H1 (cell line): ENCODE data around the gene APBA2. TPM values are rescaled to one million over a fixed set of nuclear protein-coding genes. Genes with fewer than 3 reads are reported as not detected.

Experiments used
- CTCF ChIA-PET: fragments of 300-600 bp; sonication (Branson Sonifier 250); formaldehyde crosslinking; loops from one replicate; lab custom pipeline; 2021; ENCODE audit not compliant: partially characterized antibody; lab: Charles Lee
- POLR2A ChIA-PET: fragments of 300-600 bp; sonication (Branson Sonifier 250); formaldehyde crosslinking; loops from one replicate; lab custom pipeline; 2021; ENCODE audit warnings: inconsistent platforms; ENCODE audit not compliant: partially characterized antibody; lab: Charles Lee
- DNase-seq, 2 experiments: peaks; one replicate each; pipeline versions ENCODE4 v3.0.0 to v3.0.0-alpha.2; 2010 to 2022; ENCODE audit warnings: low spot score in 2 of 2, low read depth in 1 of 2, mixed read lengths in 1 of 2
- FAIRE-seq: peaks from 2 replicates; lab custom pipeline; 2011; peaks lifted over from hg19 to GRCh38; lab: Jason Lieb, UNC
- H2AFZ ChIP-seq: 2 replicates; pipeline ENCODE4 v1.8.1; 2012; ENCODE audit warnings: low read length, inconsistent platforms
- H2AK5ac ChIP-seq: 2 replicates; pipeline ENCODE4 v1.6.1; 2013; ENCODE audit warnings: low read depth, low read length
- H2BK120ac ChIP-seq: replicated peaks from 2 replicates; pipeline ENCODE3; 2013; ENCODE audit warnings: low read depth, low read length, inconsistent platforms
- H2BK12ac ChIP-seq: 2 replicates; pipeline ENCODE4 v1.6.1; 2013; ENCODE audit warnings: low read depth, low read length
- H2BK15ac ChIP-seq: 2 replicates; pipeline ENCODE4 v1.6.1; 2013; ENCODE audit warnings: low read length
- H2BK20ac ChIP-seq: 2 replicates; pipeline ENCODE4 v1.6.1; 2013; ENCODE audit warnings: low read length
- H2BK5ac ChIP-seq: 2 replicates; pipeline ENCODE4 v1.6.1; 2013; ENCODE audit warnings: low read depth, low read length
- H3K14ac ChIP-seq: 2 replicates; pipeline ENCODE4 v1.6.1; 2013; ENCODE audit warnings: inconsistent platforms; ENCODE audit not compliant: insufficient read length
- H3K18ac ChIP-seq: 2 replicates; pipeline ENCODE4 v1.6.1; 2013; ENCODE audit warnings: low read length; ENCODE audit errors: extremely low read depth
- H3K23ac ChIP-seq: 2 replicates; pipeline ENCODE4 v1.6.1; 2013; ENCODE audit warnings: inconsistent platforms; ENCODE audit not compliant: insufficient read length
- H3K23me2 ChIP-seq: 2 replicates; pipeline ENCODE4 v1.6.1; 2013; ENCODE audit warnings: low read depth, low read length
- H3K27ac ChIP-seq: 2 replicates; pipeline ENCODE4 v1.6.1; 2011; ENCODE audit warnings: low read depth, low read length, inconsistent platforms
- H3K27me3 ChIP-seq, 4 experiments: replicated peaks in 1 of 4; 1 replicate in 1 of 4; 2 replicates in 3 of 4; pipeline versions ENCODE4 v1.6.1 to v1.8.1; 2011 to 2013; ENCODE audit warnings: low read length in 3 of 4, mild to moderate bottlenecking in 3 of 4, inconsistent platforms in 2 of 4, mixed read lengths in 2 of 4, moderate library complexity in 1 of 4; ENCODE audit not compliant: control insufficient read depth in 3 of 4, insufficient read depth in 3 of 4; ENCODE audit errors: extremely low read depth in 1 of 4
- H3K36me3 ChIP-seq, 4 experiments: 2 replicates each; pipeline versions ENCODE4 v1.6.1 to v1.8.1; 2011 to 2013; ENCODE audit warnings: mild to moderate bottlenecking in 4 of 4, low read length in 3 of 4, moderate library complexity in 2 of 4, control low read depth in 1 of 4, inconsistent platforms in 1 of 4; ENCODE audit not compliant: insufficient read depth in 4 of 4, control insufficient read depth in 2 of 4
- H3K4ac ChIP-seq: replicated peaks from 2 replicates; pipeline ENCODE3; 2013; ENCODE audit warnings: low read length, low read depth, mixed read lengths, inconsistent platforms; ENCODE audit not compliant: insufficient read length
- H3K4me1 ChIP-seq, 4 experiments: replicated peaks in 1 of 4; 1 replicate in 1 of 4; 2 replicates in 3 of 4; pipeline versions ENCODE4 v1.6.1 to v1.8.1; 2011 to 2013; ENCODE audit warnings: low read length in 3 of 4, inconsistent platforms in 2 of 4, mixed read lengths in 1 of 4; ENCODE audit not compliant: insufficient read depth in 4 of 4, control insufficient read depth in 3 of 4
- H3K4me2 ChIP-seq, 2 experiments: 2 replicates each; pipeline versions ENCODE4 v1.6.1 to v1.8.1; 2011 to 2013; ENCODE audit warnings: low read depth in 2 of 2, low read length in 2 of 2, control low read depth in 1 of 2, inconsistent platforms in 1 of 2, mild to moderate bottlenecking in 1 of 2; ENCODE audit not compliant: insufficient read depth in 1 of 2
- H3K4me3 ChIP-seq, 4 experiments: fragments of 200-600, 300-600 bp in 1 of 4; sonication (generic), shearing (Covaris generic), sonication (Bioruptor Twin) in 1 of 4; 2 replicates each; pipeline versions ENCODE4 v1.5.1 to v1.8.1; 2011 to 2016; ENCODE audit warnings: low read length in 4 of 4, low read depth in 3 of 4, control low read depth in 2 of 4, inconsistent platforms in 2 of 4, mild to moderate bottlenecking in 2 of 4, mixed read lengths in 1 of 4, moderate library complexity in 1 of 4; ENCODE audit not compliant: insufficient read depth in 2 of 4; ENCODE audit errors: extremely low read depth in 1 of 4
- H3K56ac ChIP-seq: replicated peaks from 2 replicates; pipeline ENCODE3; 2013; ENCODE audit warnings: low read depth, mild to moderate bottlenecking, mixed read lengths, low read length, inconsistent platforms; ENCODE audit not compliant: insufficient read length
- H3K79me1 ChIP-seq: 2 replicates; pipeline ENCODE4 v1.6.1; 2013; ENCODE audit warnings: low read depth, low read length, control low read depth
- H3K79me2 ChIP-seq, 2 experiments: 2 replicates each; pipeline versions ENCODE4 v1.6.1 to v1.8.1; 2012 to 2013; ENCODE audit warnings: low read length in 2 of 2, mild to moderate bottlenecking in 2 of 2, inconsistent platforms in 1 of 2; ENCODE audit not compliant: insufficient read depth in 2 of 2, control insufficient read depth in 1 of 2
- H3K9ac ChIP-seq, 4 experiments: replicated peaks in 1 of 4; 1 replicate in 1 of 4; 2 replicates in 3 of 4; pipeline versions ENCODE4 v1.6.1 to v1.8.1; 2011 to 2013; ENCODE audit warnings: low read depth in 3 of 4, low read length in 3 of 4, control low read depth in 2 of 4, mild to moderate bottlenecking in 2 of 4, moderate library complexity in 2 of 4, inconsistent platforms in 1 of 4; ENCODE audit errors: extremely low read depth in 1 of 4
- H3K9me3 ChIP-seq, 2 experiments: 2 replicates each; pipeline versions ENCODE4 v1.6.1 to v1.8.1; 2012 to 2013; ENCODE audit warnings: mild to moderate bottlenecking in 2 of 2, moderate library complexity in 2 of 2, control low read depth in 1 of 2, inconsistent platforms in 1 of 2, low read depth in 1 of 2, low read length in 1 of 2, mixed read lengths in 1 of 2; ENCODE audit not compliant: insufficient read depth in 2 of 2
- H4K20me1 ChIP-seq, 2 experiments: replicated peaks in 1 of 2; 2 replicates each; pipeline versions ENCODE3 to v1.8.1; 2011 to 2013; ENCODE audit warnings: inconsistent platforms in 2 of 2, low read length in 2 of 2, mild to moderate bottlenecking in 1 of 2; ENCODE audit not compliant: insufficient read depth in 2 of 2, control insufficient read depth in 1 of 2
- H4K5ac ChIP-seq: 2 replicates; pipeline ENCODE4 v1.6.1; 2013; ENCODE audit warnings: low read length, low read depth, mixed read lengths, inconsistent platforms; ENCODE audit not compliant: insufficient read length
- H4K8ac ChIP-seq: 2 replicates; pipeline ENCODE4 v1.8.0; 2013; ENCODE audit warnings: mild to moderate bottlenecking, moderate library complexity, low read length, inconsistent platforms; ENCODE audit not compliant: insufficient read depth; ENCODE audit errors: extremely low read depth
- H4K91ac ChIP-seq: replicated peaks from 2 replicates; pipeline ENCODE3; 2013; ENCODE audit warnings: low read length, mixed read lengths, inconsistent platforms; ENCODE audit not compliant: insufficient read length
- BRCA1 ChIP-seq: IDR thresholded peaks from 2 replicates; pipeline ENCODE4 v1.6.1; 2012; ENCODE audit warnings: low read depth, low read length, improper control_type of control experiment
- CHD1 ChIP-seq: IDR thresholded peaks from 2 replicates; pipeline ENCODE4 v1.6.1; 2012; ENCODE audit warnings: low read depth, low read length, improper control_type of control experiment
- FOSL1 ChIP-seq: IDR thresholded peaks from 2 replicates; pipeline ENCODE4 v1.6.1; 2011; ENCODE audit warnings: mild to moderate bottlenecking, low read depth, low read length, moderate library complexity; ENCODE audit not compliant: insufficient read depth
- KDM1A ChIP-seq: fragments of 200-600, 300-600 bp; sonication (generic); IDR thresholded peaks from 2 replicates; pipeline ENCODE4 v1.7.1; 2016; ENCODE audit warnings: mild to moderate bottlenecking, low read length, borderline replicate concordance
- KDM4A ChIP-seq: IDR thresholded peaks from one replicate; pipeline ENCODE4 v1.7.1; 2012; ENCODE audit warnings: low read depth, mild to moderate bottlenecking, moderate library complexity, low read length, inconsistent platforms; ENCODE audit not compliant: severe bottlenecking
- SIN3A ChIP-seq, 2 experiments: IDR thresholded peaks in 1 of 2; conservative IDR thresholded peaks in 1 of 2; 2 replicates each; pipeline ENCODE4 v1.6.1; 2011 to 2012; ENCODE audit warnings: low read length in 2 of 2, improper control_type of control experiment in 1 of 2, low read depth in 1 of 2, mild to moderate bottlenecking in 1 of 2
- SIX5 ChIP-seq: IDR thresholded peaks from 2 replicates; pipeline ENCODE4 v1.6.1; 2011; ENCODE audit warnings: mild to moderate bottlenecking, low read depth, low read length
- SP1 ChIP-seq: IDR thresholded peaks from 2 replicates; pipeline ENCODE4 v1.6.1; 2011; ENCODE audit warnings: low read depth, low read length
- SUZ12 ChIP-seq: fragments of 200-600 bp; sonication (generic); IDR thresholded peaks from 2 replicates; pipeline ENCODE4 v1.6.1; 2012; ENCODE audit warnings: mild to moderate bottlenecking, inconsistent platforms, low read length, moderate library complexity, mixed read lengths
- WGBS, 2 experiments: shearing (Covaris generic) in 1 of 2; methylation state at CpG; one replicate each; pipeline versions ENCODE4 v1.1.6 to v1.1.7; 2013 to 2015; ENCODE audit warnings: low lambda C conversion rate in 2 of 2, mixed read lengths in 2 of 2, inconsistent platforms in 1 of 2, low coverage in 1 of 2, missing lambda C conversion rate in 1 of 2; ENCODE audit not compliant: insufficient replicate concordance in 2 of 2, insufficient coverage in 1 of 2, insufficient read length in 1 of 2; ENCODE audit errors: extremely low coverage in 1 of 2, missing lambda C conversion rate in 1 of 2; 5-methylcytosine and 5-hydroxymethylcytosine counted together
- polyA plus RNA-seq, 7 experiments: library from polyadenylated mRNA; depleted of rRNA in 3 of 7; stranded (reverse) in 5 of 7; unstranded in 2 of 7; fragments of >200 nt in 5 of 7; fragments of 200-250 nt in 2 of 7; gene quantifications; 1 replicate in 5 of 7; 2 replicates in 1 of 7; 4 replicates in 1 of 7; pipeline versions ENCODE4 v1.2.1 to v1.2.3, GENCODE V29; 2011 to 2013; ENCODE audit warnings: missing spikeins in 2 of 7, mixed read lengths in 2 of 7
- total RNA-seq: library from RNA; stranded (reverse); fragmentation: NEBNext Ultra II Directional; extraction: Animal tissue kit (Norgen Biotek cat#: 25700); gene quantifications from 2 replicates; pipeline ENCODE4 v1.2.1, GENCODE V29; 2021

APBA2 gene
- total and polyA plus RNA-seq, 2 of the 8 experiments (the other 6 are each of a cell fraction or from before 2014, with no cell fraction given) = 15.5 to 19.0 TPM

DNA sequence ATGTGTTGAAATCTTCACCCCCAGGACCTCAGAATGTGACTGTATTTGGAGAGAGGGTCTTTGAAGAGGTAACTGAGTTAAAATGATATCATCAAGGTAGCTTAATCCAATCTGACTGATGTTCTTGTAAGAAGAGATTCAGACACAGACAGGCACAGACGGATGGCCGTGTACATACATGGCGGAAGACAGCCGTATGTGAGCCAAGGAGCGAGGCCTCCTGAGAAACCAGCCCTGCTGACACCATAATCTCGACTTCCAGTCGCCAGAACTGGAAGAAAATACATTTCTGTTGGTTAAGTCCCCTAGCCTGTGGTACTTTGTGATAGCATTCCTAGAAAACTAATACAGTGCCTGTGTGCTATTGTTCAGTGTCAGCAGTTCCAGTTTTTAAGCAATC, 73.6 kb downstream of the APBA2 start:
- H3K79me1 ChIP-seq = no peaks in the 10 kb centered on the region
- ChIA-PET POLR2A (no interaction called here), CTCF (interaction anchor here (0.6 to 3.1 kb wide), 5 partner anchors 12 to 58 kb away, joined by 3 to 8 read pairs (median 3); no protein-coding TSS in a partner anchor)
- H4K5ac ChIP-seq = no peak overlapping the region
- 85% methylated on average over 7 of the region's 7 CpGs; no CpG with 5 or more reads in 1 of the 2 experiments for WGBS, 2 experiments
- H2BK15ac ChIP-seq = no peak overlapping the region
- no peak overlapping the region for H2BK120ac ChIP-seq
- no peaks in the 10 kb centered on the region for H3K27me3 ChIP-seq
- no peak overlapping the region for H3K18ac ChIP-seq
- H4K8ac ChIP-seq = no peak overlapping the region
- H2AK5ac ChIP-seq = no peak overlapping the region
- no peak overlapping the region for H3K4me3 ChIP-seq
- no peak overlapping the region for H3K4ac ChIP-seq
- H2AFZ ChIP-seq = no peak overlapping the region
- FAIRE-seq = no peak
- no peaks in the 10 kb centered on the region for H3K36me3 ChIP-seq
- no peak overlapping the region for H3K9ac ChIP-seq
- H3K56ac ChIP-seq = no peak overlapping the region
- H2BK20ac ChIP-seq = no peak overlapping the region
- H3K27ac ChIP-seq = no peak overlapping the region
- H3K14ac ChIP-seq = no peak overlapping the region
- H4K91ac ChIP-seq = no peak overlapping the region
- H3K4me2 ChIP-seq = no peak overlapping the region
- H2BK12ac ChIP-seq = no peak overlapping the region
- TF ChIP-seq SP1 = no peak
- TF ChIP-seq KDM4A = no peak
- no peak for TF ChIP-seq BRCA1
- no peak for TF ChIP-seq FOSL1
- TF ChIP-seq SUZ12 = no peak
- no peak for TF ChIP-seq SIN3A (conservative IDR thresholded peaks at IDR 0.05 in 1 of 2, IDR thresholded peaks at IDR 0.05 in 1 of 2; ENCODE audit: low read depth in 1 of 2, low read length in 2 of 2)
- TF ChIP-seq CHD1 = no peak
- TF ChIP-seq KDM1A = no peak
- no peak for TF ChIP-seq SIX5
- peaks cover 0 to 15% (median 3%) of the 10 kb centered on the region in 4 experiments; a peak in 4 of 7 replicates for H3K4me1 ChIP-seq
- H2BK5ac ChIP-seq = no peak overlapping the region
- no peaks in the 10 kb centered on the region for H3K9me3 ChIP-seq
- H3K23ac ChIP-seq = no peak overlapping the region
- H3K23me2 ChIP-seq = no peaks in the 10 kb centered on the region
- no peak for DNase-seq
- no peaks in the 10 kb centered on the region for H3K79me2 ChIP-seq
- H4K20me1 ChIP-seq = no peaks in the 10 kb centered on the region
